ENCODE results near the gene C2CD4D. TPM values are rescaled to one million over a fixed set of nuclear protein-coding genes. Genes with fewer than 3 reads are reported as not detected.
"Not testable (repeated sequence)": the region's sequence is repeated elsewhere in the genome, so short reads cannot be mapped to it uniquely, and the experiment has no call there.

The C2CD4D gene
- total and polyA plus RNA-seq, 8 donors: 0.26 to 0.92 (median 0.52) TPM

DNA sequence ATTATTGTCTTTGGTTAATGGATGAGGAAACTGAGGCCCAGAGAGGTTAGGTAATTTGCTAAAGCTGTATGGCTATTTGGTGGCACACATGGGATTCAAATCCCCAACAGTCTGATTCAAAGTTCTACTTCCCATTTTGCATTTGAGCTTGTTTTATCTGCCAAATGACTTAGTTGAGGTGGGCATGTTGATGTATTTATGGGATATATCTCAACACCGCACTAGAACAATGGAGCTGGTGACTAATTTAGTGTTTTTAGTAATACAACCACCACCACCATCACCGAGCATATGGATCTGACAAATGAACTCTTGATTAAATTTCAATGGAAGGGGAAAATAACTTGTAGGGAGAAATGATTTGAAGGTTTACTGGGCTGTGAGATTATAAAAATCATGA lies 42.8 kb upstream of the C2CD4D start:
- Histone ChIP-seq H3K4me3 (no peak overlapping the region), H3K27me3 (no peaks in the 10 kb centered on the region)
- ATAC-seq: no peak

DNA sequence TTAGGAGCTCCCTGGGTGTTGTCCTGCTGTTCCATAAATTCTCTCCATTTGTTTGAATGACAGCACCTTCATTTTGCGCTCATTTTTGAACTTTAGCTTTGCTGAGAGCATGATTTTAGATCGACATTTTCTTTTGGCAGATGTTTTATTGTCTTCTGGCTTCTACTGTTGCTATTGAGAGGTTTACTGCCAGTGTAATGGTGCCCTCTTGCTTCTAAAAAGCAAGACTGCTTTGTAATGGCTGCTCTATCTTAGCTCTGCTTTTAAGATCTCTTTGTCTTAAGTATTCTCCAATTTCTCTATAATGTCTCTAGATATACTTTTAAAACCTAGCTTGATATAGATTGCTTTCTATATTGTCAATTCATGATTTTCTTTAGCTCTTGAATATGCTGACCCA lies 41.9 kb upstream of the C2CD4D start:
- Histone ChIP-seq H3K4me3 (no peak overlapping the region), H3K27me3 (no peaks in the 10 kb centered on the region), H3K9me3 (no peaks in the 10 kb centered on the region), H3K4me1 (no peaks in the 10 kb centered on the region), H3K27ac (no peak overlapping the region), H3K36me3 (no peaks in the 10 kb centered on the region)
- TF ChIP-seq, protein P1, sequence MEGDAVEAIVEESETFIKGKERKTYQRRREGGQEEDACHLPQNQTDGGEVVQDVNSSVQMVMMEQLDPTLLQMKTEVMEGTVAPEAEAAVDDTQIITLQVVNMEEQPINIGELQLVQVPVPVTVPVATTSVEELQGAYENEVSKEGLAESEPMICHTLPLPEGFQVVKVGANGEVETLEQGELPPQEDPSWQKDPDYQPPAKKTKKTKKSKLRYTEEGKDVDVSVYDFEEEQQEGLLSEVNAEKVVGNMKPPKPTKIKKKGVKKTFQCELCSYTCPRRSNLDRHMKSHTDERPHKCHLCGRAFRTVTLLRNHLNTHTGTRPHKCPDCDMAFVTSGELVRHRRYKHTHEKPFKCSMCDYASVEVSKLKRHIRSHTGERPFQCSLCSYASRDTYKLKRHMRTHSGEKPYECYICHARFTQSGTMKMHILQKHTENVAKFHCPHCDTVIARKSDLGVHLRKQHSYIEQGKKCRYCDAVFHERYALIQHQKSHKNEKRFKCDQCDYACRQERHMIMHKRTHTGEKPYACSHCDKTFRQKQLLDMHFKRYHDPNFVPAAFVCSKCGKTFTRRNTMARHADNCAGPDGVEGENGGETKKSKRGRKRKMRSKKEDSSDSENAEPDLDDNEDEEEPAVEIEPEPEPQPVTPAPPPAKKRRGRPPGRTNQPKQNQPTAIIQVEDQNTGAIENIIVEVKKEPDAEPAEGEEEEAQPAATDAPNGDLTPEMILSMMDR (IDR thresholded peaks at IDR 0.05): no peak
- ATAC-seq: no peak
- intact Hi-C loops (cut with DNase I): no loop called here
- no peak for DNase-seq

More for the DNA sequence above, 42.8 kb upstream of the C2CD4D start:
- no peak for DNase-seq
- no peaks in the 10 kb centered on the region for H3K4me1 ChIP-seq
- no peaks in the 10 kb centered on the region for H3K9me3 ChIP-seq
- intact Hi-C loops (cut with DNase I): no loop called here
- peaks cover 0 to under 1% of the 10 kb centered on the region in 2 donors for H3K36me3 ChIP-seq
- H3K27ac ChIP-seq: no peak overlapping the region
- TF ChIP-seq, protein P1 (IDR thresholded peaks at IDR 0.05): no peak

DNA sequence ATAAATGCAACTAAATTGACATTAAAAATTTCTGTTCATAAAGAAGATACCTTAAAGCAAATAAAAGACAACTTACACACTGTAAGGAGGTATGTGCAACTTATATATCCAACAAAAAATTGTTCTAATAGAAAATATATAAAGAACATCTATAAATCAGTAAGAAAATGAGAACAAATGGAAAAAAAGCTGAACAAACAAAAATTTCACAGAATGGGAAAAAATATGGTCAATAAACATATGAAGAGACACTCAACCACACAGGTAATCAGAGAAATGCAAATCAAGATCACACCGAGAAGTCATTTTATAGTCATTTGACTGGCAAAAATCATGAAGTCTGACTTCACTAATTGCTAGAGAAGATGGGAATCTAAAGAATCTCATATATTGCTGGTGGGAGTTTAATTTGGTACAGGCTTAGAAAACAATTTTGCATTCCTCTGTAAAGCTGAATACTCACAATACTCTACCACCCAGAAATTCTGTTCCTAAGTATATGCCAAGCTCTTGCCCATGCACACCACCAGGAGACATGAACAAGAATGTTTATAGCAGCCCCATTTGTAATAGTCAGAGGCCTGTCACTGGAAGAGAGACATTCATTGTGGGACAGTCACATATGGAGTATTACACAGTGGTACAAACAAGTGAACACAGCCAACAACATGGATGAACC lies 35.9 kb upstream of the C2CD4D start:
- no peaks in the 10 kb centered on the region for H3K4me1 ChIP-seq
- intact Hi-C loops (cut with DNase I): no loop called here
- H3K27ac ChIP-seq: no peak overlapping the region
- DNase-seq (no peak), ATAC-seq (no peak)
- peaks cover 0 to 18% of the 10 kb centered on the region in 2 donors for H3K36me3 ChIP-seq
- no peak overlapping the region for H3K4me3 ChIP-seq
- TF ChIP-seq, protein P1 (IDR thresholded peaks at IDR 0.05): no peak
- no peaks in the 10 kb centered on the region for H3K9me3 ChIP-seq
- H3K27me3 ChIP-seq: no peaks in the 10 kb centered on the region

DNA sequence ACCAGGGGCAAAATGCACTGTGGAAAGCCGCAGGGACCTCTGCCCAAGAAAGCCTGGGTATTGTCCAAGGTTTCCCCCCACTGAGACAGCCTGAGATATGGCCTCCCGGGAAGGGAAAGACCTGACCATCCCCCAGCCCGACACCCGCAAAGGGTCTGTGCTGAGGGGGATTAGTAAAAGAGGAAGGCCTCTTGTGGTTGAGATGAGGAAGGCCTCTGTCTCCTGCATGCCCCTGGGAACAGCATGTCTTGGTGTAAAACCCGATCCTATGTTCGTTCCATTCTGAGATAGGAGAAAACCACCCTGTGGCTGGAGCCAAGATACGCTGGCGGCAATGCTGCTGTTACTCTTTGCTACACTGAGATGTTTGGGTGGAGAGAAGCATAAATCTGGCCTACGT lies 33.2 kb upstream of the C2CD4D start:
- ATAC-seq; H3K27ac ChIP-seq; H3K4me1 ChIP-seq; intact Hi-C loops (cut with DNase I); DNase-seq; H3K9me3 ChIP-seq; H3K27me3 ChIP-seq; H3K4me3 ChIP-seq: not testable (repeated sequence)
- peaks cover 0 to 18% of the 10 kb centered on the region in 2 donors for H3K36me3 ChIP-seq

DNA sequence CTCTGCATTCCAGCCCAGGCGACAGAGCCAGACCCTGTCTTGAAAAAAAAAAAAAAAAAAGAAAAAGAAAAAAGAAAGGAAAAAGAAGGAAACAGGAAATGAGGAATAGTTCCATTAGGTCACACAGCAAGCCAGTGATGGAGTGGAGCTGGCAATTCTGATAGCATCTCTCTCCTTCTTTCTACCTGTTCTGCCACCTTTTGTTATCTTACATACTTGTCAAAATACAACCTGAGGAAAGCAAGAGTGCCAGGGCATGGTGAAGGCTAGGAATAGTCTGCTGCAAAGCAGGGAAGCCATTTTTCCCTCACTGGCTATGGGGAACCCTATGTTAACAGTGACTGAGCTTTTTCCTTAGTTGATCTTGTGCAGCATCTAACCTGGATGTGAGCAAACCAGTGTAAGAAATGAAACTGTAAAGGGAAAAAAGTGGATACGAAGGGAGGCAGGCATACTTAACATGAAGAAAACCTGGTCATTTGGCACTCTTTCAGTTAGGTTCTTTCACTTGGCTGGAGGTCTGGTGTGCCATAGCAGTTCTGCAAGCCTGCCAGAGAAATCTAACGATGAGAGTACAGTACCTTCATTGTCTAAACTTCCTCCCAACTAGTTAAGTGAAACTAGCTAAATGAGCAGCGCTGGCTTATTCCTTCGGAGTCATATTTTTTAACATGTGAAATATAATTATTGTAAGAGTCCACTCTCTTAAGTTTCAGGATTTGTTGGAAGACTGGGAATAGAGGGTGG lies 31.8 kb upstream of the C2CD4D start:
- H3K27ac ChIP-seq: no peak overlapping the region
- H3K4me3 ChIP-seq: no peak overlapping the region
- TF ChIP-seq, protein P1 (IDR thresholded peaks at IDR 0.05): no peak
- intact Hi-C loops (cut with DNase I): no loop called here
- H3K4me1 ChIP-seq: peaks cover 0 to 5% of the 10 kb centered on the region in 2 donors
- H3K27me3 ChIP-seq: no peaks in the 10 kb centered on the region
- ATAC-seq: no peak
- peaks cover 0 to 18% of the 10 kb centered on the region in 2 donors for H3K36me3 ChIP-seq
- no peak for DNase-seq
- no peaks in the 10 kb centered on the region for H3K9me3 ChIP-seq

Measured in left lung (tissue), 10 donors.